ENCODE measurements around the gene LITAF. TPM values are rescaled to one million over a fixed set of nuclear protein-coding genes. Genes with fewer than 3 reads are reported as not detected.

LITAF gene
- total RNA-seq, 2 experiments from 2014 or later = 12.2 to 43.2 TPM

DNA sequence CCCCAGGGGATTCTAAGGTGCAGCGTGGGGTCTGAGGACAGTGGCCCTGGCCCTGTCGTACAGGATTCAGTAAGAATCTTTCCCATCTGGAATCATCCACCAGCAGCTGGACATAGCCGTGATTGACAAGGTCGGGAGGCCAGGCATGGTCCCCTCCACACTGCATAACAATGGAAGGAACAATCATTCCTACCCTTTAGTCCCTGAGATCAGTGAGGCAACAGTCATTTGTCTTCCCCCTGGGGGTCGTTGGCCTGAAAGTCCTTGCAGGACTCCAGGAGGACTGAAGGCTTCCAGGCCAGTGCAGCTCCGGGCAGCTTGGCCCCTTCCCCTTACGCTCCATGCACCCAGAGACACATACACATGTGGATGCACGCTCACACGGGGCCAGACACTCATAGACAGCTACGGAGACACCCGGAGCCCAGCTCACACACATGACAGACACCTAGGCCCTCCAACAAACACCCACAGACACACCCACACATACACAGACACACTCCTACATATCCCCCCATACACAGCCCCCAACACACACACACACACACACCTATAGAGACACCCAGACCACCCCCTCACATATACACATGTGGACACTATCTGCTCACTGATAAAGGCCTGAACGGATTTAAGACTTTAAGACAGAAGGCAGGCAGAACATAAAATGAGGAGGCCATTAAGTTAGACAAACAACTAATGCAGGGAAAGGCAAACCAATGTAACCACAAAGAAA is 42.9 kb downstream of the LITAF start:
- H3K9me2 ChIP-seq (ENCODE audit: insufficient read depth, low read length) = no peaks in the 10 kb centered on the region
- TF ChIP-seq, protein P1, sequence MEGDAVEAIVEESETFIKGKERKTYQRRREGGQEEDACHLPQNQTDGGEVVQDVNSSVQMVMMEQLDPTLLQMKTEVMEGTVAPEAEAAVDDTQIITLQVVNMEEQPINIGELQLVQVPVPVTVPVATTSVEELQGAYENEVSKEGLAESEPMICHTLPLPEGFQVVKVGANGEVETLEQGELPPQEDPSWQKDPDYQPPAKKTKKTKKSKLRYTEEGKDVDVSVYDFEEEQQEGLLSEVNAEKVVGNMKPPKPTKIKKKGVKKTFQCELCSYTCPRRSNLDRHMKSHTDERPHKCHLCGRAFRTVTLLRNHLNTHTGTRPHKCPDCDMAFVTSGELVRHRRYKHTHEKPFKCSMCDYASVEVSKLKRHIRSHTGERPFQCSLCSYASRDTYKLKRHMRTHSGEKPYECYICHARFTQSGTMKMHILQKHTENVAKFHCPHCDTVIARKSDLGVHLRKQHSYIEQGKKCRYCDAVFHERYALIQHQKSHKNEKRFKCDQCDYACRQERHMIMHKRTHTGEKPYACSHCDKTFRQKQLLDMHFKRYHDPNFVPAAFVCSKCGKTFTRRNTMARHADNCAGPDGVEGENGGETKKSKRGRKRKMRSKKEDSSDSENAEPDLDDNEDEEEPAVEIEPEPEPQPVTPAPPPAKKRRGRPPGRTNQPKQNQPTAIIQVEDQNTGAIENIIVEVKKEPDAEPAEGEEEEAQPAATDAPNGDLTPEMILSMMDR (conservative IDR thresholded peaks at IDR 0.05; ENCODE audit: low read length) = no peak
- no peak for TF ChIP-seq EZH2phosphoT487 (IDR thresholded peaks at IDR 0.05; ENCODE audit: borderline replicate concordance, low read depth, low read length)
- no peaks in the 10 kb centered on the region for H3K79me2 ChIP-seq (ENCODE audit: insufficient read depth, low read depth, low read length)
- H3K4me3 ChIP-seq (ENCODE audit: low read depth, low read length, poor library complexity, severe bottlenecking) = no peak overlapping the region
- H3K4me1 ChIP-seq (ENCODE audit: insufficient read depth, low read length, poor library complexity, severe bottlenecking) = no peaks in the 10 kb centered on the region
- ChIA-PET POLR2A (no interaction called here), CTCF (ENCODE audit: unreplicated experiment) (no interaction called here)
- no TSS peak for BruUV-seq (replicated peaks)
- no peak overlapping the region for H2AFZ ChIP-seq (ENCODE audit: low read length)
- no peaks in the 10 kb centered on the region for H3K9me3 ChIP-seq (ENCODE audit: low read length)
- no peak overlapping the region for H3K27ac ChIP-seq (ENCODE audit: low read depth, low read length, poor library complexity, severe bottlenecking)
- intact Hi-C loops (cut with micrococcal nuclease; ENCODE audit: unreplicated experiment) = no loop called here
- no peaks in the 10 kb centered on the region for H3K36me3 ChIP-seq (ENCODE audit: insufficient read depth, low read length)
- DNase-seq (ENCODE audit: low spot score) = no peak
- no peak overlapping the region for H3K4me2 ChIP-seq (ENCODE audit: low read length)
- H4K20me1 ChIP-seq (ENCODE audit: insufficient read depth, low read length) = no peaks in the 10 kb centered on the region

DNA sequence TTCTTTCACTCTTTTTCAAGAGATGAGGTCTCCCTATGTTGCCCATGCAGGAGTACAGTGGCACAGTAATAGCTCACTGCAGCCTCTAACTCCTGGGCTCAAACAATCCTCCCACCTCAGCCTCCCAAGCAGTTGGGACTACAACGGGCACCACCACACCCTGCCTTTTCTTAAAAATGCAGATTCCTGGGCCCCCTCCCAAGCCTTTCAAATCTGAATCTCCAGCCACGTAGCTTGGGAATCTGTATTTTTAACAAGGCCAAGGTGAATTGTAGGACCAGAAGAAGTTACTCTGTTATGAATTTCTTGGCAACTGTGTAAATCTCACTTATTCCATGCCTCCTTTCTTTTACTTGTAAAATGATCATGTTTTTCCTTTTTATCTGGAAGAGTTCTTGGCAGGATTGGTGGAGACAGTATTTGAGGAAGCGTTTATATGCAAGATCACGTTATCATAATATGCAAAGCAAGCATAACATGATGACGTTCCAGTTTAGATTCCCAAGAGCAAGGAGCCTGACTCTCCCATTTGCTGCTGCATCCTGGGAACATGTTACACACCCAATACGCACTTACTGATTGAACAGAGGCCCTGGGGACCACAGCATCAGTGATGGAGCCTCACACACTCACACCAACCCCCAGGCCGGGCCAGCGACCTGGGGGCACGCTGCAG is 44.5 kb downstream of the LITAF start:
- CTCF ChIA-PET (ENCODE audit: unreplicated experiment) = no interaction called here
- no TSS peak for BruUV-seq (replicated peaks)
- DNase-seq (ENCODE audit: low spot score) = no peak

More for the DNA sequence above, 44.5 kb downstream of the LITAF start:
- H3K79me2 ChIP-seq (ENCODE audit: insufficient read depth, low read depth, low read length) = no peaks in the 10 kb centered on the region
- H3K4me1 ChIP-seq (ENCODE audit: insufficient read depth, low read length, poor library complexity, severe bottlenecking) = no peaks in the 10 kb centered on the region
- no peak overlapping the region for H3K27ac ChIP-seq (ENCODE audit: low read depth, low read length, poor library complexity, severe bottlenecking)
- POLR2A ChIA-PET = interaction anchor here (0.6 kb wide), 1 partner anchor 19 kb away, joined by 4 read pairs; no protein-coding TSS in a partner anchor
- intact Hi-C loops (cut with micrococcal nuclease; ENCODE audit: unreplicated experiment) = no loop called here
- no peak for TF ChIP-seq EZH2phosphoT487 (IDR thresholded peaks at IDR 0.05; ENCODE audit: borderline replicate concordance, low read depth, low read length)
- TF ChIP-seq, protein P1 (conservative IDR thresholded peaks at IDR 0.05; ENCODE audit: low read length) = no peak
- H3K9me3 ChIP-seq (ENCODE audit: low read length) = no peaks in the 10 kb centered on the region
- H3K9me2 ChIP-seq (ENCODE audit: insufficient read depth, low read length) = no peaks in the 10 kb centered on the region
- H4K20me1 ChIP-seq (ENCODE audit: insufficient read depth, low read length) = no peaks in the 10 kb centered on the region
- H2AFZ ChIP-seq (ENCODE audit: low read length) = no peak overlapping the region
- no peak overlapping the region for H3K4me2 ChIP-seq (ENCODE audit: low read length)
- H3K36me3 ChIP-seq (ENCODE audit: insufficient read depth, low read length) = no peaks in the 10 kb centered on the region
- no peak overlapping the region for H3K4me3 ChIP-seq (ENCODE audit: low read depth, low read length, poor library complexity, severe bottlenecking)
